Panc1 (cell line): ENCODE measurements around the gene IL10RB.

Experiments used
- CTCF ChIP-seq: fragments of 450-650 bp; IDR thresholded peaks from 2 replicates; pipeline ENCODE4 v1.5.1; 2017; ENCODE audit warnings: mild to moderate bottlenecking
- POLR2AphosphoS5 ChIP-seq: IDR thresholded peaks from 2 replicates; pipeline ENCODE4 v1.6.1; 2012; ENCODE audit warnings: mild to moderate bottlenecking, low read depth, low read length, moderate library complexity
- REST ChIP-seq, 2 experiments: IDR thresholded peaks; 2 replicates each; pipeline ENCODE4 v1.6.1; 2011 to 2012; ENCODE audit warnings: low read depth in 2 of 2, control low read depth in 1 of 2, low read length in 1 of 2, mild to moderate bottlenecking in 1 of 2, moderate library complexity in 1 of 2; ENCODE audit not compliant: insufficient read depth in 1 of 2
- TCF7L2 ChIP-seq: IDR thresholded peaks from 2 replicates; pipeline ENCODE4 v1.6.1; 2011; ENCODE audit warnings: mild to moderate bottlenecking, low read depth, low read length, inconsistent platforms

- TF ChIP-seq CTCF (no peak), POLR2AphosphoS5 (no peak), REST (IDR thresholded peaks at IDR 0.05; ENCODE audit: insufficient read depth in 1 of 2, low read depth in 2 of 2, low read length in 1 of 2) (no peak), TCF7L2 (no peak)
Measured at GRCh38 chr21:33308586-33309490, 42.7 kb downstream of the IL10RB start.
